Body of pancreas (tissue), 4 donors: Measurements from ENCODE around the gene GALNT2.

Experiments
- POLR2A ChIP-seq, 3 donors: fragments of 450-650 bp; IDR thresholded peaks; one replicate each; pipeline ENCODE4 v1.6.1; 2016; ENCODE audit warnings: antibody characterized with exemption in 3 of 3, mild to moderate bottlenecking in 2 of 3
- TF ChIP-seq, protein P1 (sequence below), 7 experiments: fragments of 450-650 bp in 4 of 7; fragments of 200-600 bp in 3 of 7; sonication (generic) in 3 of 7; IDR thresholded peaks; one replicate each; pipeline ENCODE4 v1.5.1; 2016 to 2019; ENCODE audit warnings: antibody characterized with exemption in 7 of 7

DNA sequence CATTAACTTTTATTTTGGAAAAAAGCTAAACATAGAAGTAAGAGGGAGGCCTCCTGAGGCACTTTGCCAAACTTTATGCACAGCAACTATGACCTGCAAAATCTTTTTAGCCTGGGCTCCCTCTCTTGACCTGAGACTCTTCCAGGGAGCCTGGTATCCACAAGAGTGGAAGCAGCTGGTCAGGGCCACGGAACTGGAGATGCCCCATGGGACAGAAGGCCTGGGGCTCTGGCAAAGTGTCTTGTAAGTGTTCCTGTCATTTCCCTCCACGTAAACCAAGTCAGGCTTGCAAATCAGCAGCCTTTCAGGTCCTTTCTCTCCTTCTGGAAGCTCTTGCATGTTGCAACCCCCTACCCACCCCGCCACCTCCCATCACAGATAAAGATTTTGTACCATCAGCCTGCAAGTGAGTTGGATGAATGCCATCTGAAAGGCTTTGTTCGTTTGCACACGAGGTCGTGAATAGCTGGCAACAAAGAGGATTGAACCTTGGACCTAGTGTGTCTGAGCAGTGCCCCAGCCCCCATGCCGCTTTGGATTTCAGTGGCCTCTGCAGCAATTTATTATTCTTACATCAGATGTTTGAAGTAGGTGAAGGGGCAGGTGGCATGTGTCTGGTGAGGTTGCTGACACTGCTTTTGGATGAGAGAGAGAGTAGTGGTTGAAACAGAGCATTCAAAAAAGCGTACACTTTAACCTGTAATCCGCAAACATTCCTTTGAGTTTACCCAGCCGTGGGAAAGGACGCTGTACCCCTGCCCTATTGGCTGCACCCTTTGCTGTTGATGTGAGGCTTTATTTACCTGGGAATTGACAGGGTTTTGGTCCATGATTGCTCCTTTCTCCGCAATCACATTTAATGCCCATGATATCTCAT, 91.6 kb downstream of the GALNT2 start:
- TF ChIP-seq, protein P1, sequence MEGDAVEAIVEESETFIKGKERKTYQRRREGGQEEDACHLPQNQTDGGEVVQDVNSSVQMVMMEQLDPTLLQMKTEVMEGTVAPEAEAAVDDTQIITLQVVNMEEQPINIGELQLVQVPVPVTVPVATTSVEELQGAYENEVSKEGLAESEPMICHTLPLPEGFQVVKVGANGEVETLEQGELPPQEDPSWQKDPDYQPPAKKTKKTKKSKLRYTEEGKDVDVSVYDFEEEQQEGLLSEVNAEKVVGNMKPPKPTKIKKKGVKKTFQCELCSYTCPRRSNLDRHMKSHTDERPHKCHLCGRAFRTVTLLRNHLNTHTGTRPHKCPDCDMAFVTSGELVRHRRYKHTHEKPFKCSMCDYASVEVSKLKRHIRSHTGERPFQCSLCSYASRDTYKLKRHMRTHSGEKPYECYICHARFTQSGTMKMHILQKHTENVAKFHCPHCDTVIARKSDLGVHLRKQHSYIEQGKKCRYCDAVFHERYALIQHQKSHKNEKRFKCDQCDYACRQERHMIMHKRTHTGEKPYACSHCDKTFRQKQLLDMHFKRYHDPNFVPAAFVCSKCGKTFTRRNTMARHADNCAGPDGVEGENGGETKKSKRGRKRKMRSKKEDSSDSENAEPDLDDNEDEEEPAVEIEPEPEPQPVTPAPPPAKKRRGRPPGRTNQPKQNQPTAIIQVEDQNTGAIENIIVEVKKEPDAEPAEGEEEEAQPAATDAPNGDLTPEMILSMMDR (IDR thresholded peaks at IDR 0.05), result no peak
- no peak for TF ChIP-seq POLR2A (IDR thresholded peaks at IDR 0.05)
